Measurements from ENCODE around the gene GAPVD1. TPM values are rescaled to one million over a fixed set of nuclear protein-coding genes. Genes with fewer than 3 reads are reported as not detected.

GAPVD1 gene
- total and polyA plus RNA-seq, 2 of the 13 experiments (the other 11 are each of a cell fraction or from before 2014, with no cell fraction given), result 11.1 to 33.2 TPM

- TF ChIP-seq KLF11 (CRISPR knock-in tag; IDR thresholded peaks at IDR 0.05) (no peak), JARID2 (CRISPR knock-in tag; IDR thresholded peaks at IDR 0.05; ENCODE audit: insufficient replicate concordance) (no peak), STAT5B (CRISPR knock-in tag; IDR thresholded peaks at IDR 0.05) (no peak), ZSCAN12 (CRISPR knock-in tag; IDR thresholded peaks at IDR 0.05) (no peak), ZNF331 (CRISPR knock-in tag; IDR thresholded peaks at IDR 0.05) (no peak; the same call in 1 of the 2 replicates), ZNF737 (CRISPR knock-in tag; IDR thresholded peaks at IDR 0.05; ENCODE audit: borderline replicate concordance) (peak; percentile 68; the same call in 1 of the 2 replicates), SKIL (CRISPR knock-in tag; IDR thresholded peaks at IDR 0.05; ENCODE audit: borderline replicate concordance) (no peak), ZNF33B (CRISPR knock-in tag; IDR thresholded peaks at IDR 0.05) (no peak), GABPB1 (CRISPR knock-in tag; IDR thresholded peaks at IDR 0.05) (peak; percentile 94), NFIB (CRISPR knock-in tag; IDR thresholded peaks at IDR 0.05; ENCODE audit: borderline replicate concordance) (no peak), ZNF704 (CRISPR knock-in tag; IDR thresholded peaks at IDR 0.05; ENCODE audit: borderline replicate concordance) (peak; percentile 81; the same call in 1 of the 2 replicates), ZNF558 (CRISPR knock-in tag; IDR thresholded peaks at IDR 0.05; ENCODE audit: borderline replicate concordance) (peak; percentile 89; the same call in 1 of the 2 replicates), ZBTB37 (CRISPR knock-in tag; IDR thresholded peaks at IDR 0.05) (no peak), KLF15 (CRISPR knock-in tag; IDR thresholded peaks at IDR 0.05; ENCODE audit: borderline replicate concordance) (no peak), ZNF777 (CRISPR knock-in tag; IDR thresholded peaks at IDR 0.05) (peak; percentile 81), CEBPG (CRISPR knock-in tag; IDR thresholded peaks at IDR 0.05) (0 out of 2 replicates have a peak, but pooled peaks have one; percentile 14), ZBTB20 (CRISPR knock-in tag; IDR thresholded peaks at IDR 0.05; ENCODE audit: borderline replicate concordance, low read depth) (peak; percentile 87; the same call in 1 of the 2 replicates), PPARG (CRISPR knock-in tag; conservative IDR thresholded peaks at IDR 0.05) (no peak), ZNF30 (CRISPR knock-in tag; IDR thresholded peaks at IDR 0.05) (peak; percentile 75; the same call in 1 of the 2 replicates), TFAP4 (IDR thresholded peaks at IDR 0.05; ENCODE audit: borderline replicate concordance, low read depth) (peak; percentile 76; the same call in 1 of the 2 replicates), HNF4A (CRISPR knock-in tag; IDR thresholded peaks at IDR 0.05) (no peak; the same call in 1 of the 2 replicates), CENPBD1 (CRISPR knock-in tag; IDR thresholded peaks at IDR 0.05; ENCODE audit: borderline replicate concordance, low read depth) (no peak), NR3C1 (CRISPR knock-in tag; IDR thresholded peaks at IDR 0.05) (no peak)
Measured at GRCh38 chr9:125261501-125262293, at the start of gene GAPVD1 (continued).
